Esophagus muscularis mucosa (tissue), 4 donors: ENCODE results near the gene TWF1. TPM values are rescaled to one million over a fixed set of nuclear protein-coding genes. Genes with fewer than 3 reads are reported as not detected.
"Not testable (repeated sequence)": the region's sequence is repeated elsewhere in the genome, so short reads cannot be mapped to it uniquely, and the experiment has no call there.

ENCODE experiments used
- DNase-seq: peaks from one replicate; pipeline ENCODE4 v3.0.0-alpha.2; 2017; ENCODE audit errors: extremely low spot score
- H3K27ac ChIP-seq, 4 donors: fragments of 200-600 bp; sonication (generic); replicated peaks in 1 of 4; 1 replicate in 3 of 4; 2 replicates in 1 of 4; pipeline ENCODE4 v1.5.1; 2016 to 2019; ENCODE audit warnings: mild to moderate bottlenecking in 1 of 4
- H3K27me3 ChIP-seq, 4 donors: fragments of 200-600 bp; sonication (generic); one replicate each; pipeline versions ENCODE4 v1.5.1 to v1.6.0; 2016 to 2019
- H3K36me3 ChIP-seq, 4 donors: fragments of 200-600 bp; sonication (generic); one replicate each; pipeline ENCODE4 v1.5.1; 2016 to 2019
- H3K4me1 ChIP-seq, 4 donors: fragments of 200-600 bp; sonication (generic); one replicate each; pipeline ENCODE4 v1.5.1; 2016 to 2019
- H3K4me3 ChIP-seq, 4 donors: fragments of 200-600 bp; sonication (generic); 1 replicate in 2 of 4; 2 replicates in 2 of 4; pipeline ENCODE4 v1.5.1; 2016 to 2019; ENCODE audit warnings: mild to moderate bottlenecking in 4 of 4, moderate library complexity in 1 of 4
- H3K9me3 ChIP-seq, 4 donors: fragments of 200-600 bp; sonication (generic); 1 replicate in 3 of 4; 2 replicates in 1 of 4; pipeline ENCODE4 v1.5.1; 2016 to 2019
- EP300 ChIP-seq: sonication (generic); formaldehyde crosslinking; IDR thresholded peaks from one replicate; pipeline ENCODE4 v1.6.1; 2017; ENCODE audit warnings: antibody characterized with exemption
- POLR2A ChIP-seq: fragments of 450-650 bp; IDR thresholded peaks from one replicate; pipeline ENCODE4 v1.6.1; 2017; ENCODE audit warnings: antibody characterized with exemption, moderate library complexity, mild to moderate bottlenecking, low read depth
- POLR2AphosphoS5 ChIP-seq, 2 donors: sonication (generic); formaldehyde crosslinking; IDR thresholded peaks; one replicate each; pipeline ENCODE4 v1.6.1; 2017; ENCODE audit warnings: antibody characterized with exemption in 2 of 2
- WGBS: methylation state at CpG from one replicate; pipeline ENCODE4 v1.1.5; 2018; 5-methylcytosine and 5-hydroxymethylcytosine counted together
- intact Hi-C: fragments of 100-400 bp; cut with DNase I; formaldehyde crosslinking; loops from one replicate; pipeline ENCODE4 v1.15.1; 2023
- total RNA-seq, 4 donors: library from RNA; depleted of rRNA; stranded (reverse); fragments of >200 nt; gene quantifications; one replicate each; pipeline versions ENCODE4 v1.1.0 to v1.2.1, GENCODE V29; 2016
- TF ChIP-seq, protein P1 (sequence below), 3 experiments: fragments of 200-600 bp in 2 of 3; fragments of 450-650 bp in 1 of 3; sonication (generic) in 2 of 3; IDR thresholded peaks; one replicate each; pipeline ENCODE4 v1.5.1; 2017 to 2019; ENCODE audit warnings: antibody characterized with exemption in 3 of 3, mild to moderate bottlenecking in 2 of 3, moderate library complexity in 1 of 3

TWF1 gene
- total RNA-seq, 4 donors from 2014 or later = 94.7 to 105 (median 97.3) TPM

DNA sequence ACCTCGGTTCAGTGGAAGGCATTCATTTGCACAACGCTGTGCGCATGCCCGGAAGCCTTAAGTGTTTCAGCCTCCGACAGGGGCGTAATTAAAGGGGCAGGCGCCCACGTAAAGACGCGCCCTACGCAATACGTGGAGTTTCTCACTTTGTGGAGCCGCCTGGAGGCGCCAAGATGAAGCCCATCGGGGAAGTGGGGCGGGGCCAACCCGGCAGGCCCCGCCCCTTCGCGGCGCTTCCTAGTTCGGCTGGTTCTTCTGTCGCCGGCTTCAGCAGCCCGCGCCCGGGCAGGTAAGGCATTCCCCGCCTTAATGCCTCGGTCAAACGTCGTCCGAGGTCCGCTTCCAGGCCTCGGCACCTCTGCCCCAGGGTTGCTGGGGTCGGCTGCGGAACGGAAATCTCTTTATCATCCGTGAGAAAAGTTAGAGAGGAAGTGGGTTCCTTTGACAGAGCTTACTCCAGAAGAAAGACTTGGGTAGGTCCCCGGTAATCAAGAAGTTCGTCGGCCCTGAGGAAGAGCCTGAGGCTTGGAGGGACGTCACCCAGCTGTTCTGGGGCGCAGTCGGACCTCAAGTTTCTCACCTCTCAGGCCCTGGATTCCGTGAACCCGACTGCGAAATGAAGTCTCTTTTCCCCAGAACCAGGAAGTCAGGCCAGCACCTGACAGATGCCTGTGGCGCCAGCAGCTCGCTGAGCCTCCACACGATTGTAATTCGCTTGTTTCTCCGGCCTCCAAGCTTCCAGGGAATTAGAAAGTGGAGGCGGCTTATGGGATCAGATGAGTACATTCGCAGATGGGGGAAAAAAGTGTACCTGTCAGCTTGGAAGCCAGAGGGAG lies 47.2 kb downstream of the TWF1 start, which contains the start of the genes IRAK4 and PUS7L:
IRAK4 (plus strand) TSS at position 224 of the 836 bp plus-strand sequence. CDS start 9,161 bp downstream, outside the sequence.
PUS7L (minus strand) TSS at position 63 of the 836 bp plus-strand sequence. CDS start 3,545 bp downstream, outside the sequence.
- TF ChIP-seq, protein P1, sequence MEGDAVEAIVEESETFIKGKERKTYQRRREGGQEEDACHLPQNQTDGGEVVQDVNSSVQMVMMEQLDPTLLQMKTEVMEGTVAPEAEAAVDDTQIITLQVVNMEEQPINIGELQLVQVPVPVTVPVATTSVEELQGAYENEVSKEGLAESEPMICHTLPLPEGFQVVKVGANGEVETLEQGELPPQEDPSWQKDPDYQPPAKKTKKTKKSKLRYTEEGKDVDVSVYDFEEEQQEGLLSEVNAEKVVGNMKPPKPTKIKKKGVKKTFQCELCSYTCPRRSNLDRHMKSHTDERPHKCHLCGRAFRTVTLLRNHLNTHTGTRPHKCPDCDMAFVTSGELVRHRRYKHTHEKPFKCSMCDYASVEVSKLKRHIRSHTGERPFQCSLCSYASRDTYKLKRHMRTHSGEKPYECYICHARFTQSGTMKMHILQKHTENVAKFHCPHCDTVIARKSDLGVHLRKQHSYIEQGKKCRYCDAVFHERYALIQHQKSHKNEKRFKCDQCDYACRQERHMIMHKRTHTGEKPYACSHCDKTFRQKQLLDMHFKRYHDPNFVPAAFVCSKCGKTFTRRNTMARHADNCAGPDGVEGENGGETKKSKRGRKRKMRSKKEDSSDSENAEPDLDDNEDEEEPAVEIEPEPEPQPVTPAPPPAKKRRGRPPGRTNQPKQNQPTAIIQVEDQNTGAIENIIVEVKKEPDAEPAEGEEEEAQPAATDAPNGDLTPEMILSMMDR (IDR thresholded peaks at IDR 0.05) = peak; percentile 33 to 54 (median 34)
- TF ChIP-seq POLR2A (peak; percentile 30), EP300 (no peak), POLR2AphosphoS5 (IDR thresholded peaks at IDR 0.05) (peak; percentile 87 to 89)
- peak within 1 kb of the TSS; percentile 81 to 89 (median 85) for H3K27ac ChIP-seq
- DNase-seq = peak; percentile 99
- WGBS = 0% methylated on average over 30 of the region's 54 CpGs
- H3K4me1 ChIP-seq = peaks cover 22 to 33% (median 29%) of the 10 kb centered on the region in 4 donors
- intact Hi-C loops = loop anchor here (5.0 kb wide), 2 partner anchors 48 to 118 kb away; partner anchors contain the start of gene TWF1
- no peaks in the 10 kb centered on the region for H3K9me3 ChIP-seq
- no peaks in the 10 kb centered on the region for H3K36me3 ChIP-seq
- no peaks in the 10 kb centered on the region for H3K27me3 ChIP-seq
- peak within 1 kb of the TSS; percentile 65 to 75 (median 73) for H3K4me3 ChIP-seq

DNA sequence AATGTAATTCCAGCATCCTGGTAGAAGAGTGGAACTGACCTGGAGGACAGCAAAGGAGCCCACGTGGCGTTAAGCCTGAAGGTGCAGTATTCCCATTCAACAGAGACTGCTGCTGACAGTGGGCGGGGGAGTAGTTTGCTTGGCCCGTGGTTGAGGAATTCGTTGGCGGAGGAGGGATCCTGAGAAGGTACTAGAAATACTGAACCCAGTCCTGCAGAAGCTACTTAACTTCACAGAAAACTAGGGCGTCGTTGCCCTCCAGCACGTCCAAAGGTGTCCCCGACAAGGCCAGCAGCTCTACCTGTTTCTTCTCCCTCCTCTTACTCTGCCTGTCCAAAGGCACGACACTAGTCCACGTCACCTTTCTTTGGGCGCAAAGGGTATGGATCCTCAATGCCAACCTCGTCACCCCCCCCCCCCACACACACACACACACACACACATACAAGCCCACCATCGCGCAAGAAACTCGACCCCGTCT lies 47.8 kb downstream of the TWF1 start:
- TF ChIP-seq POLR2A = no peak
- TF ChIP-seq, protein P1 (IDR thresholded peaks at IDR 0.05) = no peak
- no peak for TF ChIP-seq EP300
- TF ChIP-seq POLR2AphosphoS5 (IDR thresholded peaks at IDR 0.05) = no peak
- no peaks in the 10 kb centered on the region for H3K36me3 ChIP-seq
- DNase-seq = no peak
- H3K4me3 ChIP-seq = peak overlapping the region; percentile 65 to 75 (median 73)
- H3K27me3 ChIP-seq = no peaks in the 10 kb centered on the region
- peaks cover 22 to 36% (median 31%) of the 10 kb centered on the region in 4 donors for H3K4me1 ChIP-seq
- intact Hi-C loops = loop anchor here (5.0 kb wide), 2 partner anchors 49 to 119 kb away; partner anchors contain the start of gene TWF1
- 3% methylated on average over 16 of the region's 18 CpGs for WGBS
- H3K27ac ChIP-seq = peak overlapping the region; percentile 81 to 89 (median 85)
- no peaks in the 10 kb centered on the region for H3K9me3 ChIP-seq

DNA sequence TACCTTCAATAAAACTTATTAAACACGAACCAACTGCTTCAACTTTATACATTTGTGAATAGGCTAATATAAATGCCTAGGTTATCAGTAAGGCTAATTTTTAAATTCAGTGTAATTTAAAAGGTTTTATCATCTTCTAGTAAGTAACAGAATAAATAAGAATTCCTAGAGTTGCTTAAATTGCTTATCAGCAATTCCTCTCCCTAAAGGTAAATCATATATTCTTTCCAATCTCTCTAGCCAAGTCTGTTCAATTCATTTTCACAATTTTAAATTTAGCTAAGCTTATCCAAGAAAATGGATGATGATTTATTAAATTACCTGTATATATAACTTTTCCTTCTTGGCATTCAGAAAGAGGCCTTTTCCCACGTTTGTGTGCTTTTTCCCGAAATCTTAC lies 52.1 kb downstream of the TWF1 start:
- H3K27me3 ChIP-seq = no peaks in the 10 kb centered on the region
- WGBS = 84% methylated on average over 3 of the region's 3 CpGs

DNA sequence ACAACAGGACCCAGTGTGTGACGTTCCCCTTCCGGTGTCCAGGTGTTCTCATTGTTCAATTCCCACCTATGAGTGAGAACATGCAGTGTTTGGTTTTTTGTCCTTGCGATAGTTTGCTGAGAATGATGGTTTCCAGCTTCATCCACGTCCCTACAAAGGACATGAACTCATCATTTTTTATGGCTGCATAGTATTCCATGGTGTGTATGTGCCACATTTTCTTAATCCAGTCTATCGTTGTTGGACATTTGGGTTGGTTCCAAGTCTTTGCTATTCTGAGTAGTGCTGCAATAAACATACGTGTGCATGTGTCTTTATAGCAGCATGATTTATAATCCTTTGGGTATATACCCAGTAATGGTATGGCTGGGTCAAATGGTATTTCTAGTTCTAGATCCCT lies 54.8 kb downstream of the TWF1 start:
- H3K9me3 ChIP-seq, DNase-seq, H3K27me3 ChIP-seq, intact Hi-C loops, H3K4me1 ChIP-seq, H3K27ac ChIP-seq, H3K4me3 ChIP-seq, H3K36me3 ChIP-seq: not testable (repeated sequence)
- WGBS = 90% methylated on average over 3 of the region's 6 CpGs

More for the DNA sequence above, 52.1 kb downstream of the TWF1 start:
- Histone ChIP-seq H3K9me3 (no peaks in the 10 kb centered on the region), H3K36me3 (peaks cover 0 to 4% (median 0%) of the 10 kb centered on the region in 4 donors), H3K4me3 (no peak overlapping the region), H3K27ac (no peak overlapping the region), H3K4me1 (peaks cover 8 to 15% (median 12%) of the 10 kb centered on the region in 4 donors)
- TF ChIP-seq POLR2AphosphoS5 (IDR thresholded peaks at IDR 0.05) (no peak), POLR2A (no peak), EP300 (no peak)
- TF ChIP-seq, protein P1 (IDR thresholded peaks at IDR 0.05) = no peak
- no peak for DNase-seq
- intact Hi-C loops = no loop called here

DNA sequence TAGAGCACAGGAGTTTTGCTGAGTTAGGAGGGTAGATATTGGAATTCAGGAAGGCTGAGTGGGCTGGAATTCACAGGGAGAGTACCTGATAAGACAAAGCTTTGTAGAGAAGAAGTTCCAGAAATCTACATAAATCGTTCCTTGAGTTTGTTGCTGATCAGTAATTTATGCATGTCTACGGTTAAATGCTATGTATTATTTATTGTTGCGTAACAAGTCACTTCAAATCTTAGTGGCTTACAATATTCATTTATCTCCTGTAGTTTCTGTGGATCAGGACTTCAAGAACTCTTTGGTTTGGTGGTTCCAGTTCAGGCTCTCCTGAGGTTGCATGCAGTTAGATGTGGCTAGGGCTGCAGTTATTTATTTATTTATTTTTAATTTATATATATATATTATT lies 55.3 kb downstream of the TWF1 start:
- no peak overlapping the region for H3K27ac ChIP-seq
- TF ChIP-seq POLR2A = no peak
- TF ChIP-seq, protein P1 (IDR thresholded peaks at IDR 0.05) = no peak
- TF ChIP-seq EP300 = no peak
- TF ChIP-seq POLR2AphosphoS5 (IDR thresholded peaks at IDR 0.05) = no peak
- H3K36me3 ChIP-seq = peaks cover 0 to 6% (median 3%) of the 10 kb centered on the region in 4 donors
- WGBS = 89% methylated on average over 3 of the region's 3 CpGs
- intact Hi-C loops = no loop called here
- no peak overlapping the region for H3K4me3 ChIP-seq
- no peak for DNase-seq
- H3K27me3 ChIP-seq = no peaks in the 10 kb centered on the region
- no peaks in the 10 kb centered on the region for H3K9me3 ChIP-seq
- H3K4me1 ChIP-seq = peaks cover 0 to 7% (median 1%) of the 10 kb centered on the region in 4 donors
